ENCODE data around the gene GNPTAB. TPM values are rescaled to one million over a fixed set of nuclear protein-coding genes. Genes with fewer than 3 reads are reported as not detected.

Gene GNPTAB
- total and polyA plus RNA-seq, 2 of the 8 experiments (the other 6 are each of a cell fraction or from before 2014, with no cell fraction given), result 21.5 to 51.3 TPM

DNA sequence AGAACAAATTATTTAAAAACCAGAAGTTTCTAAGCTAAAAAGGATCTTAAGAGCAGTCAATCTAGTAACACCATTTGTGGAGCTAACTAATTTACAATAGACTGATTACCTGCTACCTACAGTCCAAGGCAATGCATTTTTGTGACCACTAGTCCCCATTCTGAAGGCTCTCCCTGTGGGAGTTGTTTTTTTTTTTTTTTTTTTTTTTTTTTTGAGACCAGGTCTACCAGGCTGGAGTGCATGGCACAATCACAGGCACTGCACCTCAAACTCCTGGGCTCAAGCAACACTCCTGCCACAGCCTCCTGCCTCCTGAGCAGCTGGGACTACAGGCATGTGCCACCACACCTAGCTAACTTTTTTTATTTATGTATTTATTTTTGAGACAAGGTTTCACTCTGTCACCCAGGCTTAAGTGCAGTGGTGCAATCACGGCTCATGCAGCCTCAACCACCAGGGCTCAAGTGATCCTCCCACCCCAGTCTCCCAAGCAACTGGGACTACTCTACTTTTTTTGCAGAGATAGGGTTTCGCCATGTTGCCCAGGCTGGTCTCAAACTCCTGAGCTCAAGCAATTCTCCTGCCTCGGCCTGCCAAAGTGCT lies 3.9 kb downstream of the GNPTAB start (continued):
- TF ChIP-seq RNF2 (IDR thresholded peaks at IDR 0.05; ENCODE audit: borderline replicate concordance, low read depth, low read length, missing control alignments, poor library complexity, severe bottlenecking), result no peak
